ENCODE measurements around the gene BRD7.
"Not testable (repeated sequence)": the region's sequence is repeated elsewhere in the genome, so short reads cannot be mapped to it uniquely, and the experiment has no call there.

The BRD7 gene

DNA sequence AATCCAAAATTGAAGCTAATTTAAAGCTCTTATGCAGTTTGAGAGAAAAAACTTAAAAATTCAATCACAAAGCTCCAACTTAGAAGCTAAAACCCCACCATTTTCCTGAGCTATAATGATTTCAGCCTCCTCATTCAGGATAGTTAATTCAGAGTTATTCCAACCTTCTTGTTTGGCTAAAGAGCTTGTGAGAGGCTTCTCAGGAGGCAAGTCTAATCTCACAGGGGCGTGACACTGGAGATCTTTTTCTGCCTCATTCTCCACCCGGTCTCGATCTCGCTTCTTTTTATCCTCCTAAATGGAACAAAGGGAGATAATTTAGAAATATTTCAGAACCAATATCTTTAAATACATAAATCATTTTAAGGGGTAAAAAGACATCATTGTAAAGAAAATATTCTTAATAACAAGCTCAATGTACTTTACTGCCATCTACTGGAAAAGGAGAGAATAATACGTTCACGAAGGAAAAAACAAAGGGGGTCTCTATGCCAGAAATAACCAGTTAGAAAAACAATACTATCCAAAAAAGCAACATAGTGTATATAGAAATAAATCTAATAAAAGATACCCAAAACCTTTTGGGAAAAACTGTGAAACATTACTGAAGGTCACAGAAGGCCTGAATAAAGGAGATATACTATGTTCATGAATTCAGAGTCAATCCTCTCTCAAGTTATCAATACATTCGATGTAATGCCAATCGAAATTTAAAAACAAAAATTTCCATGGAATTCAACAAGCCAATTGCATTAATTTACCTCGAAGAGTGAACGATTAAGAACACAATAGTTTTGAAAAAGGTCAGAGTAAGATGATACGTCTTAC lies 13.9 kb downstream of the BRD7 start:
- no peak for DNase-seq

DNA sequence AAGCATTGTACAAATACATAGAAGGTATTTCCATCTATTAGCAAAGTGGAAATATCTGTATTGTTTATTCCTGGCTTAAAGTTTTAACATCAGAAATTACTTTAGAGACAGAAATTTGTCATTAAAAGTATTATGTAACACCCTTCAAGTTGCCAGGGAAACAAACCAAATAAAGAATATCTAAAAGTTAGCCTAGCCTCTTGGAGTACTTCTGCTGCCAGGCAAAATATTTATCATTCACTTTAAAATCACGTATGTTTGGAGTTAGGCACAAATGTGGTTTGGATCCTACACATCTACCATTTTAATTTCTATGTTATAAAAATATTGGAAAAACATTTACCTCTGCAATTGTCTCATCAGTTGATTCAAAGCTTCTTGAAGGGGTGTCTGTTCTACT lies 14.7 kb downstream of the BRD7 start:
- DNase-seq = no peak

DNA sequence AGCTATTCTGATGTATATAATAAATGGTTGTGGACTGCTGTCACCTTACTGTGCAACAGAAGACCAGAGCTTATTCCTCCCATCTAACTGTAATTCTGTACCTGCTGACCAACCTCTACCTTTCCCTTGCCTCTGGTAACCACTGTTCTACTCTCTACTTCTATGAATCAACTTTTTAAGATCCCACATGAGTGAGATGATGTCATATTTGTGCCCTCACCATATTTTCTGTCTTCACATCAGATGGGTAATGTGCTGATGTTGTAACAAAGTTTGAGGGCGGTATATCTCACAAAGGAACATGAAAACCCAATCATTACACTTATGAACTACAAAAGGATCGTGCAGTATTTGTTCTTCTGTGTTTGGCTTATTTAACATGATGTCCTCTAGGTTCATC lies 16.8 kb downstream of the BRD7 start:
- no peak for DNase-seq

DNA sequence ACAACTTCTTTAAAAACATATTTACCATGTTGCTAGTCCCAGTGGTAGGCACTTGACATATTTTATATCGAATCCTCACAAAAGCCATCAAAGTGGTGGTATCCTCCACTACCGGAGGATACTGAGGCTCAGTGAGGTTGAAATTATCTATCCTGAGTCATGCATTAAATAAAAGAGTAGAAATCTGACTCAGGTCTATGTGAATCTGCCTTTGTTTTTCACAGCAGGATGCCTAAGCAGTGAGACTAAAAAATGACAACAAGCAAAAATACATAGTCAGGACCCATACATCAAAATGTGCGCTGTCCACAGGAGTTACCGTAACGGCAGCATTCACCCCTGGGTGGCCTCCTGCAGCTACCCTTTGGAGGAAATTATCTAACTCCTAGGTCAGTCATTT lies 17.7 kb downstream of the BRD7 start:
- DNase-seq = no peak

DNA sequence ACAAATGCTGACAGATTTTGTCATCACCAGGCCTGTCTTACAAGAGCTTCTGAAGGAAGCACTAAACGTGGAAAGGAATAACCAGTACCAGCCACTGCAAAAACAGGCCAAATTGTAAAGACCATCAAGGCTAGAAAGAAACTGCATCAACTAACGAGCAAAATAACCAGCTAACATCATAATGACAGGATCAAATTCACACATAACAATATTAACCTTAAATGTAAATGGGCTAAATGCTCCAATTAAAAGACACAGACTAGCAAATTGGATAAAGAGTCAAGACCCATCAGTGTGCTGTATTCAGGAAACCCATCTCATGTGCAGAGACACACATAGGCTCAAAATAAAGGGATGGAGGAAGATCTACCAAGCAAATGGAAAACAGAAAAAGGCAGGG lies 23.6 kb downstream of the BRD7 start:
- DNase-seq = not testable (repeated sequence)

DNA sequence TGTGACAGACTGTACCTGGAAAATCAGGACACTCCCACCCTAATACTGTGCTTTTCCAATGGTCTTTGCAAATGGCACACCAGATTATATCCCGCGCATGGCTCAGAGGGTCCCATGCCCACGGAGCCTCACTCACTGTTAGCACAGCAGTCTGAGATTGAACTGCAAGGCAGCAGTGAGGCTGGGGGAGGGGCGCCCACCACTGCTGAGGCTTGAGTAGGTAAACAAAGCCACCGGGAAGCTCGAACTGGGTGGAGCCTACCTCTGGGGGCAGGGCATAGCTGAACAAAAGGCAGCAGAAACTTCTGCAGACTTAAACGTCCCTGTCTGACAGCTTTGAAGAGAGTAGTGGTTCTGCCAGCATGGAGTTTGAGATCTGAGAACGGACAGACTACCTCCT lies 25.2 kb downstream of the BRD7 start:
- not testable (repeated sequence) for DNase-seq

DNA sequence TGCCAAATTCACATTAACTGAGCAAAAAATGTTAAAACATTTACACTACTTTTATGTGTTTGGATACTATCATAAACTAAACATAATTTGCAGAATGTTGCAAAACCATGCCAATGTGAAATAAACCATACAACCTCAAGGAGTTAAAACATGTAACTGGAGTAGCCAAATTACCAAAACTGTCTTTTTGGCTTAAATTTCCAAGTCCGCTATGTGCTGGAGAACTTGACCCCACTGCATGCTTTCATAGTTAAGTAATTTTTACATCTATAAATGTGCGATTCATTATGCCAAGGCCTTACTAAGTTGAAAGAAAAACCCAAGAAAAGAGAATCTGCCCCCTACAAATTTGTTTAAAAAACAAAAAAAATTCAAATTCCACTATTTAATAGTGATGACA lies 28.2 kb downstream of the BRD7 start:
- no peak for DNase-seq

DNA sequence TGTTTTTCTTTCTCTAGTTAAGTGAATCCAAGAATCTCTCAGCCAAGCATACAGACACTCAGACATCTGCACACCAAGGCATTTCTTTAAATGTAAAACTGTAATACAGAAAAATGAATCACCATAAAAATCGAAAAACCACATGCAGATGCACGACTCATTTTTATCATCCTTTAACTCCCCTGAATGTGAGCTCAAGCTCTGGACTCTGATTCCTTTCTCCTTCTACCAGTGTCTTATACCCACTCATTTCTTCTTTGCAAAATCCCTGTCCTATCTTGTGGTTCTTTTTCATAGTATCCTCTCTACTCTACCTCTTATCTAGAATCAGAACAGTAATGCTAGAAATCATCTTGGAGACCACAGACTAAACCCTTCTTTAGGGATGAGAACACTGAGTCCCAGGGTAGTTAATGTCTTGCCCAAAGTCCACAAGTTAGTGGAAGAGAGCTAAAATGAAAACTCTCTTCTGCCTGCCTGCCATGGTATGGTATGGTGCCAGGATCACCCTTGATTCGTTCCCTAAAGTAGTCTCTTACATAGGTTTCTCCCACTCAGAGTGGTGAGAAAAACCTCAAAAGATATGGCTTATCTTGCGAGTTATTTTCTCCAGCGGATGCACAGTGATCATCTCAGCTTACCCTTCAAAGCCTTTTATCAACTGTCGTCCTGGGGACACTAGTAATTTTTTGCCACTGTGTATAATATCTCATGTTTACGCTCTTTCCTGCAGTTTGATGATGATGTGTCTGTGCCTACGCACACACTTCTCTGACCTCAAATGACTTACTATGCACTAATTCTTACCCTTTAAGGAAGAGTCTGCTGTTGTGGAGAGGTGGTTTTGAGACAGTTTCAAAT lies 30.2 kb downstream of the BRD7 start:
- no peak for DNase-seq

DNA sequence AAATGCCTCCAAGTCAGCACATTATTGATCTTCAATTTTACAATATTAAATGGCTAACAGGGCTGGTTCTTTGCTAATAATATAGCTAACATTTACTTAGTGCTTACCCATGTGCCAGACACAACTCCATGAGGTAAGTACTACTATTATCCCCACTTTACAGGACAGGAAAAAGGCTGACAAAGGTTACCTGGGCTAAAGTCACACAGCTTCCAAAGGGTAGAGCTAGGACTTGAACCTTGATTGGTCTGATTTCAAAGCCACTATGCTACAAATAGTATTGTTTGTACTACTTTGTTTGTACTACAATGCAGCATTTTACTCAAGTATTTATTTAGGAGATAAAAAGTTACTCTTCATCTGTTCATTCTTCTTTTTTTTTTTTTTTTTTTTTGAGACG lies 31.9 kb downstream of the BRD7 start:
- DNase-seq = no peak

DNA sequence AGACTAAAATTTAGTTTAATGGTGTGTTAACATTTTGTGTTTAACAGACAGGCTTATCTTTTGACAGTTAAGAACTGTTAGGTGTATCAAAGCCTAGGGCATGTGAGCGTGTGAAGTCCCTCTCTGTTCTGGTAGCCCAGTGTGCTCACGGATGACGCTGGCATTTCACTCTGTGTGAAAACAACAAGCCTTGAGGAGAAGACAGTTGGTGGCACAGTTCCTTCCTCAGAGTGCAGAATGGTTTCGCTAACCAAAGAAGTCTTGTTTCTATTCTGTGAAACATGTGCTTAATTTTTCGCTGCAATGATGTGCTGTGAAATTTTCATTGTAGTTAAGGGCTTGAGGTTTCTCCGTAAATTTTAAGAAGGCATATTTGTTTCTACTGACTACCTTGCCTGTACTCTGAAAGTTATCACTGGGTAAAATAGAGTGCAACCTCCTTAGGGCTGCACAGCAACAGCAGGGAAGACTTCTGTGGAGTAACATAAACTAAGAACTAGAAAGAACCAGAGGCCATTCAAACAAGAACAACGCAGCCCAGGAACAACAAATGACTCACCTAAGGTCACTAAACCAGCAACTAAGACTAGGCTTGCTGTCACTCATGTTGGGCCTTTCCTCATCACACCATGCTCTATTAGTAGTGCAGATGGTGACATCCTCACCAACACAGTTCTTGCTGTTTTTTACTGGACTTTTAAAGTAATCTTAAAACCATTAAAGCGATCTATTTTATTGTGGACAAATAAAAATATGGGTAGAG lies 33.4 kb downstream of the BRD7 start:
- peak; percentile 17 for DNase-seq

DNA sequence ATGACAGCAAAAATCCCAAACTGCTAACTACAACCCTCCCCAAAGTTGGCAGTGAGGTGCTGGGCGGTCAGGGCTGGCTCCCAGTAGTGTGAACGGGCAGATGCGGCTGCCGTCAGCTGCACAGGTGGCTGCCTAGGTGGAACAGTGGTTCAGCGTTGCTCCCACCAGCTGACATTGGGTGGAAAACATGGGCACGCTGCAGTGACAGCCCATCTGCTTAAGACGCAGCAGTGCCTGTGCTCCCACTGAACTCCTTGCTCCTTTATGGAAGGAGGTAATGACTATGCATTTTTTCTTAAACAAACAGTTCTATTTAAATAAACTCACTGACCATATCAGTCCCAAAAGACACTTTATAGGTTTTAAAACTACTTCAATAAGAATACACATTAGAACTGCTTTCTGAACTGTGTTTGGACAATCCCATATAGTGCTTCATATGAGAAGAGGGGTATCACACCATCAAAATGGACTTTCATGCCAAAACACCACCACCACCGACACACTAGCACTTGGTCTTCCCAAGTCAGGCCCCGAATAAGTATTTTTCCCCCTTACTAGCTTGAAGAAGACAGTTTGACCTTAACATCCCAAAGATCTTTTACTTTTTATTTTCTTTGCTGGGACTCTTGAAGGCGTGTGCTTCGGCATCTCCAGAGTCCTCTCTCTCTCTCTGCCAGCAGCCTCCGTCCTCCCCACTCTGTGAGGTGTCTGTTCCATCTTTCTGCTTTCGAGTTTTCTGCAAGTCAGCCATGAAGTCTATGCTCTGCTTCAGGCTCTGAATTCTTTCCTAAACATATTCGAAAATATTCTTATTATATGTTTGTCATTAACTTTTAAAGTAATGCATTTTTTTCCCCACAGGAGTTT lies 34.4 kb downstream of the BRD7 start:
- DNase-seq = no peak

DNA sequence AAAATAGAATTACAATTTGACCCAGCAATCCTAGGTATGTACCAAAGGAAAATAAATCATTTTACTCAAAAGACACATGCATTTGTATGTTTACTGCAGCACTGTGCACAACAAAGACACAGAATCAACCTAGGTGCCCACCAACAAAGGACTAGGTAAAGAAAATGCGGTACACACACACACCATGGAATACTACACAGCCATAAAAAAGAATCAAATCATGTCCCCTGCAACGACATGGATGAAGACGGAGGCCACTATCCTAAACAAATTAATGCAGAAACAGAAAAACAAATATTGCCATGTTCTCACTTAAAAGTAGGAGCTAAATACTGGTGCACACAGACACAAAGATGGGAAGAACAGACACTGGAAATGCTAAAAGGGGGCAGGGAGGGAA lies 36.2 kb downstream of the BRD7 start:
- no peak for DNase-seq

DNA sequence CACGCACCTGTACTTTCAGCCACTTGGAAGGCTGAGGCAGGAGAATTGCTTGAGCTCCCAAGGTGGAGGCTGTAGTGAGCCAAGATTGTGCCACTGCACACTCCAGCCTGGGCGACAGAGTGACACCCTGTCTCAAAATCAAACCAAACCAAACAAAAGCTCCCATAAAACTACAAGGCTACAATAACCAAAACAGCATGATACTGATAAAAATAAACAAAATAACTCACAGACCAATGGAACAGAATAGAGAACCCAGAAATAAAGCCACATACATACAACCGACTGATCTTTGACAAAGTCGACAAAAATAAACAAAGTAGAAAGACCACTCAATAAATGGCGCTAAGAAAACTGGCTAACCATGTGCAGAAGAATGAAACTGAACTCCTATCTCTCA lies 37.2 kb downstream of the BRD7 start:
- DNase-seq = no peak

DNA sequence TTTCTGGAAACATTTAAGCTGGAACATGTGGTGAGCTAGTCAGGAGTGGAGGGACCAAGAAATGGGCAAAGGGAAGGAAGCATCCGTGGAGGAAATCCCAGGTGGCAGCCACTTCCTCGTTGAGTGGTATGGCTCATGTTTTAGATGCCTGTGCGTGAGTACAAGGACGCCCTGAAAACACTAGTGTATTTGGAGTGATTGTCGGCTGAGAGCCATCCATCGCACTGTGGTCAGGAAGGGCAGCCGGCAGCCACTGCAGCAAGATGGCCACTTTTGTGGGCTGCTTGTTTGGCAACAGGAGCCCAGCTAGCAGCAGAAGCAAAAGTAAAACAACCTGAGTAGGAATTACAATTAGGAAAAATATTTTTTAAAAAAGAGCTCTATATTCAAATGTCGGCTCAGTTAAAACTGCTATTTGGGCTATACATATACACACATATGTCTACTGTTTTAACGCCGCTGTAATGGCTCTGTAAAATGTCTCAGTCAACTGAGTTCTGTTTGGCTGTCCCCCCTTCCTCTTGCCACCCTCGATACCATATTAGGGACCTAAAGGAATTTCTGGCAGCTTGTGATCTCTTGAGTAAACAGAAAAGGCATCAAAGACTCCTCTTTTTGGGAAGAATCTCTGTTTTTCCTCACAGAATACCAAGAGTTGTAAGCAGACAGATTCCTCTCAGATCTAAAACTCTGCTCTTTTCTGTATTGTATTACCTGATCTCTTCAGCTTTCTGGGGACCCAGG lies 39.2 kb downstream of the BRD7 start:
- no peak for DNase-seq

DNA sequence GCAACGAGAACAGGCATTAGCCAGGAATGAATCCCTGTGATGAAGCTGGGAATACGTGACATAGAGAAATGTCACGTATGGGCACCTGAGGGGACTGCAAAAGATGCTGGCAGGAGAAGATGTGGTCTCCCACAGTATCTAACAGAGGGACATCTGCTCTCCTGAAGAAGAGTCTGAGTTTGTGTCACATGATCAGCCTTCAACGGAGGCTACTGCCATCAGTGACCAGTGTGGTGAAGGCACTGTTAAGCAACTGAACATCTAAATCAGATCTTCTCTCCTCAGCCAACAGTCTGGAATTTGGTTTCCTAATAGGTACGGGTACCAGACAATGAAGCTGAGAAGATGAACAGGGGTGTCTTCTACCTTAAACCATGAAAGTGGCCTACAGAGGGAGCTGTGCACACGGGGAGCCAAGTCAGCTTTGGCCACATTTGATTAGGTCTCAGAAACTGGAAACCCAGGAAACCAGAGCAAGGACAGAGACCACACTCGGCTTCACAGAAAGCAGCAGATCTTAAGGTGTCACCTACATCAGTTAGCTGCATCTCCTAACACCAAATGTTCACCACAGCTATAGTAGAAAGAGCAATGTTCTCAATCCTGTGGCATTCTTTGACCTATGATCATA lies 41.8 kb downstream of the BRD7 start:
- DNase-seq = peak; percentile 43

DNA sequence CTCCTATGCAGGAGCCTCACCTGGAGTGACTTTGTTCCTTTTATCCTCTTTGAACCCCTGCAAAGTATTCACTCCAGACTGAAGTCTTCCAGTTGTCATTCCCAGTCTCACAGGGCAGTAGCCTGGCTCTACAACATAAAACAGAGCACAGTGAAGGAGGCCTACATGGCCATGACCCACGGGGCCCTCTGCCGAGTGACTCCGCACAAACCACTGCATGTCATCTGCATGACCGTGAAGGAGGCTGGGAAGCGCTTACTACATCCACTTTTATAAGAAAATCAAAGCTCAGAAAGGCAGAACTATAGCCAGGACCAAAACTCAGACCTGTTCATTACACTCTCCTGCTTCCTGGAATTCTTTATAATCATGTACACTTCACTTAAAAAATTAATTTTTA lies 42.5 kb downstream of the BRD7 start:
- no peak for DNase-seq

DNA sequence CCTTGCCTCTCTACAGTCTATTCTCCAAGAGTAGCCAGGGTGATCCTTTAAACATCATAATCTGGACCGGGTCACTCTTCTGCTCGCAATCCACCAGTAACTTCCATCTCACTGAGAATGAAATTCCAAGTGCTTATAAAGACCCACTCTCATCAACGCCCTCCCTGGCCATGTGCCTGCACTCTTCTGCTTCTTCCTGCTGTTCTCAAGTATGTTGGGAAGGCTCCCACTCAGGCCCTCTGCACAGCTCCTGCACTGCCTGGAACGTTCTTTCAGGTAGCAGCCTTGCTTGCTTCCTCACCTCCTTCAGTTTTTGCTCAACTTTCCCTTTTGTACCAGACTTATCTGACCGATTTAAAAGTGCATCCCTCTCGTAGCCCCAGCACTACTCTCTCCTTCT lies 44.4 kb downstream of the BRD7 start:
- DNase-seq = no peak

DNA sequence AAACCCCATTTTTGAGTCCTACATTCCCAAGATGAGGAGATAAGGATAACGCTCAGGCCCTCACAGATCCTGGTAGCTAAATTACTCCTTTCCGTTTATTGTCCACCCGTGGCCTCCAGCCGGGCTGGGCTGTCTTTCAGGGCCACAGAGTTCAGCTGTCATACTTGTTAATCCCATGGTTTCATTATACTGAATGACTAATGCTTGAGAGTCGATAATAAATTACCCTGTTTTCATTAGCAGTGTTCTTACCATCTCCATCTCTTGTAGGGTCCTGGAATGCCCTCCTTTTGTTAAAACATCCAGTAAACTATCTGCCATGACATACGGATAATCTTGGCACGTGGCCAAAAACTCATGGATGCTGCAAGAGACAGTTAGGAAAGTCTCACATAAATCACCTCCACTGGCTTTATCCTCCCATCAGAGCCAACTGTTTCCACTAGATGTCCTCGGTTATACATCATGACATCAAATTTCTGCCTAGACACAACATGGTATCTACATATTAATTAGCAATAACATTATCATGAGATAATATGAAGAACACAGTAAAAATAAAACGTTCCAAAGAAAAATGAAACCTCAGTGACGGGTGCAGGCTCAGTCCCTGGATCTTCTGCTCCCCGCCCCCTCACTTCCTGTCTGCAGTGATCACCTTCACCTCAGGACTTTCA lies 45.3 kb downstream of the BRD7 start:
- no peak for DNase-seq

DNA sequence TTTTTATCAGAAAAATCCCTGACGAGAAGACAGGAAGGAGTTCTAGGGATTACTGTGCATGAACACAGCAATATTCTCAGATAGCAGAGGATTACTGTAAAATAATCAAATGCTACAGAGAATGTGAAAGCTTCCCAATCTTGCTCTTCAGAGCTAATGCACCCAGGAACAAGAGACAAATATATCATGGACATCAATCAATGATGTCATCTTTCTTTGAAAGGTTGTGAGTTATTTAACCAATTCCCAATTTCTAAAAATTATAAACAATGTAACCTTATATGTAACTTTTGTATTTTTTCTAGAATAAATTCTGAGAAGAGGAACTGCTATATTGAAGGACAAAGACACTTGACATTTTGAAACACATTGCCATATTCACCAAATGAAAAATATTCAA lies 46.5 kb downstream of the BRD7 start:
- no peak for DNase-seq

DNA sequence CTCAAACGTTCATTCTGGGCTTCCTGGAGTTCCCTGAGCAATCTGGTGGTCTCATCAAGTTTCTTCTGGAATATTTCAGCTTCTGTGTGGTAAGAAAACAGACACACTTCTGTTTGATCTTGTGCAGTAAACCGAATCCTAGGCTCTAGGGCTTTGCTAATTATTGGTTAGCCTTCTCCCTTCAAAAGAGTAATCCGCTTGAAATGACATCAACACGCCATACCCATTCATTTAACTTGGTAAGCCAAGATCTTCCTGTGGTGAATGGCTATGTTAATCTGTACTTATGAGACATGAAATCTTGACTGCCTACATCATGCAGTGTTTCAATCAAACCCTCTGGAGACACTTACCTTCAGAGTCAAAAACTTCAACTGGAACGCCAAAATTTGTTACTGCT lies 48.5 kb downstream of the BRD7 start:
- DNase-seq = no peak

All from stimulated activated naive CD4-positive, alpha-beta T cell treated with Interleukin-2 at 50 U/mL for 16 hours (primary cell).